Measurements from ENCODE around the gene GRIN2A.

- TF ChIP-seq REST (IDR thresholded peaks at IDR 0.05; ENCODE audit: insufficient replicate concordance, low read depth) = no peak
- no peak for TF ChIP-seq CTCF (IDR thresholded peaks at IDR 0.05; ENCODE audit: insufficient read depth, low read length)
- no peak for TF ChIP-seq POLR2AphosphoS5 (IDR thresholded peaks at IDR 0.05; ENCODE audit: low read depth)
- no peak for TF ChIP-seq GABPA (IDR thresholded peaks at IDR 0.05; ENCODE audit: low read depth)
These were observed 148.7 kb downstream of the GRIN2A start for GRCh38 chr16:10033556-10033955.

Data from HL-60 (cell line).